OCI-LY7 (cell line): Measurements from ENCODE around the gene LRPAP1.

ENCODE experiments used
- CTCF ChIP-seq: fragments of 200-600 bp; sonication (generic); conservative IDR thresholded peaks from 2 replicates; pipeline ENCODE4 v1.5.1; 2014; ENCODE audit warnings: mild to moderate bottlenecking, antibody characterized with exemption, low read length, moderate library complexity, mixed read lengths
- EZH2phosphoT487 ChIP-seq: fragments of 200-600 bp; sonication (generic); IDR thresholded peaks from 2 replicates; pipeline ENCODE4 v1.6.1; 2018; ENCODE audit warnings: low read depth, borderline replicate concordance, mild to moderate bottlenecking, mixed run types, antibody characterized with exemption, low read length, moderate library complexity, mixed read lengths

- TF ChIP-seq CTCF (no peak), EZH2phosphoT487 (no peak)
These were observed 13.7 kb downstream of the LRPAP1 start for GRCh38 chr4:3518511-3518880.
